Renal cortical epithelial cell (primary cell): ENCODE results near the gene TRIP13. TPM values are rescaled to one million over a fixed set of nuclear protein-coding genes. Genes with fewer than 3 reads are reported as not detected.

Source experiments
- DNase-seq: peaks from one replicate; pipeline ENCODE4 v3.0.0-alpha.2; 2011; ENCODE audit warnings: low read depth
- total RNA-seq: library from RNA; depleted of rRNA; stranded (reverse); fragments of >200 nt; gene quantifications from 2 replicates; pipeline ENCODE4 v1.2.3, GENCODE V29; 2014

TRIP13 gene
- total RNA-seq, 1 donor from 2014 or later = 4.3 TPM

DNA sequence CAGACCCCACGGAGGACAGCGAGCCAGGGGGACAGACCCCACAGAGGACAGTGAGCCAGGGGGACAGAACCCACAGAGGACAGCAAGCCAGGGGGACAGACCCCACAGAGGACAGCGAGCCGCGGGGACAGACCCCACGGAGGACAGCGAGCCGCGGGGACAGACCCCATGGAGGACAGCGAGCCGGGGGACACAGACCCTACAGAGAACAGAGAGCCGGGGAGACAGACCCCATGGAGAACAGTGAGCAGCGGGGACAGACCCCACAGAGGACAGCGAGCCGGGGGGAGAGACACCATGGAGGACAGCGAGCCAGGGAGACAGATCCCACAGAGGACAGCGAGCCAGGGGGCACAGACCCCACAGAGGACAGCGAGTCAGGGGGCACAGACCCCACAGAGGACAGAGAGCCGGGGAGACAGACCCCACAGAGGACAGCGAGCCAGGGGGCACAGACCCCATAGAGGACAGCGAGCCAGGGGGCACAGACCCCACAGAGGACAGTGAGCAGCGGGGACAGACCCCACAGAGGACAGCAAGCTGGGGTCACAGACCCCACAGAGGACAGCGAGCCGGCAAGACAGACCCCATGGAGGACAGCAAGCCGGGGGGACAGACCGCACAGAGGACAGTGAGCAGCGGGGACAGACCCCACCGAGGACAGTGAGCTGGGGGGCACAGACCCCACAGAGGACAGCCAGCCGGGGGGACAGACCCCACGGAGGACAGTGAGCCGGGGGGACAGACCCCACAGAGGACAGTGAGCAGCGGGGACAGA lies 37.5 kb upstream of the TRIP13 start:
- DNase-seq = no peak

- no peak for DNase-seq
These were observed 36.7 kb upstream of the TRIP13 start for GRCh38 chr5:855771-856530.

- DNase-seq = no peak
These were observed 35.9 kb upstream of the TRIP13 start for GRCh38 chr5:856531-857425.

DNA sequence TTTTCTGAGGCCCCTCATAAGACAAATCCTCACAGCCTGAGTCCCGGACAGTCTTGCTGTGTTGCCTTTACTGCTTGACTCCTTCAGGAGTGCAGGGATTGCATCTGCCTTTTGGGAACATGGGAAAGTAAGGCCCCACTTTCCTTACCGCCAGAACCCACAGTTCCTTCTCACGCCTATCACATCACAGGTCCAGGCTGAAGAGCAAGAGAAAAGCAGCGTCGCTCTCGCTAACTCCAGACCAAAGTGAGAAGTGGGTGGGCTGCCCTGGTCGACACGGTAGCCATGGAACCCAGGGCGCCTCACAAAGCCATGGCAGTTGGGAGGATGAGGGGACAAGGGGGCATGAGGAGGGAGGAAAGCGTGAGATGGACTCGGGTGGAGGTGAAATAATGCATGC lies 34.0 kb upstream of the TRIP13 start:
- no peak for DNase-seq

DNA sequence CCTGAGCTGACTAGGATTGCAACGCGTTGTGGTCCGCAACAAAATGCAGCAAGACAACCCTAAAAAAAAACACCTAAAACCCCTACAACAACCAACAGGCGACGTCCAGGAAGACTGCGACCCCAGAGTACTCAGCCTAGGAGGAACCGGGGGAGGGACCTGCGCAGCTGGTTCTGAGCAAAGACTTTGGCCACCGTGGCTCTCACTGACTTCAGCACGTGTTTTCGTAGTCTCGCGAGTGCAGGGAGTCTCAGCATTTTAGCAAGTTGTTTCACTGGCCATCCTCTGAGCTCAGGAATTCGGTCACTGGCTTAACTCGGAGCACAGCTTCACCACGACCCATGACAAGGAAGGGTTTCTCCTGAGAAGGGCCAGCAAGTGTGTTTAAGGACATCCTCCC lies 33.3 kb upstream of the TRIP13 start:
- no peak for DNase-seq

DNA sequence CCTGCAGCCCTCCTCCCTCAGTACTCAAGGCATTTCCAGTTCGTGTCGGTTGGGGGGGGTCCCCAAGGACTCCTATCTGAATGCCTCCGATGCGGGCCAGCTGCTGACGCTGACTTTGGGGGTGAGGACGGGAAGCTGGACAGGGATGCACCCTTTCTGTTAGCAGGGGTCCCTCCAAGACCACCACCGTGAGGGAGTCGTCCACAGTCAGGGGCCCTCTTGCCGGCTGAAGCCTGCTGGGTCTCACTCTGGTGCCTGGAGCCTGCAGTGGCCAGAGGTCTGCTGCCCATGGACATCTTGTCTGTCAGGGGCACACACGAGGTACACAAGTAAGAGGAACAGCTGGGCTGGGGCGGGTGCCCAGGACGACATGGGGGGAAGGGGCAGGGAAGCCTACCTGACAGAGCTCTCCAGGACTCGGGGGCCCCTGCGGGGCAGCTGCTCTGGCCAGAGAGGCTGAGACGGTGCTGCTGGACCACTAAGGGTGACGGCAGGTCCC lies 32.8 kb upstream of the TRIP13 start:
- no peak for DNase-seq

DNA sequence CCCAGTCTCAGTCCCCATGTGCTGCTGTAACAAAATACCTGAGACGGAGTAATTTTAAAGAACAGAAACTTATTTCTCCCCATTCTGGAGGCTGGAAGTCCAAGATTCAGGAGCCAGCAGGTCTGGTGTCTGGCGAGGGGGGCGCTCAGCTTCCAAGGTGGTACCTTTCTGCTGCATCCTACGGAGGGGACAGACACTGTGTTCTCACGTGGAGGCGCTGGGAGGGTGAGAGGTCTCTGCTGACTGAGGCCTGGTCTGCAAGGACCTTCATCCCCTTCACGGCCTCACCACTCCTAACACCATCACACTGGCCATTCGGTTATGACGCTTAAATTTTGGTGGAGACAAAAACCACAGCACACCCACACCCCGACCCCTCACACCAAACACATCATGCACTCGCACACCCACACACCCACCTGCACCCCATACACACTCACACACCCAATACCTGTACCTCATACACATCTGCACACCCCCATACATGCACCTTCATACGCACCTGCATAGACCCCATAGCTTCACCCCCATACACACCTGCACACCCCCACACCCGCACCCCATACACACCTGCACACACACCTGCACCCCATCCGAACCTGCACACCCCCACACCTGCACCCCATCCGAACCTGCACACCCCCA lies 32.1 kb upstream of the TRIP13 start:
- DNase-seq = no peak

DNA sequence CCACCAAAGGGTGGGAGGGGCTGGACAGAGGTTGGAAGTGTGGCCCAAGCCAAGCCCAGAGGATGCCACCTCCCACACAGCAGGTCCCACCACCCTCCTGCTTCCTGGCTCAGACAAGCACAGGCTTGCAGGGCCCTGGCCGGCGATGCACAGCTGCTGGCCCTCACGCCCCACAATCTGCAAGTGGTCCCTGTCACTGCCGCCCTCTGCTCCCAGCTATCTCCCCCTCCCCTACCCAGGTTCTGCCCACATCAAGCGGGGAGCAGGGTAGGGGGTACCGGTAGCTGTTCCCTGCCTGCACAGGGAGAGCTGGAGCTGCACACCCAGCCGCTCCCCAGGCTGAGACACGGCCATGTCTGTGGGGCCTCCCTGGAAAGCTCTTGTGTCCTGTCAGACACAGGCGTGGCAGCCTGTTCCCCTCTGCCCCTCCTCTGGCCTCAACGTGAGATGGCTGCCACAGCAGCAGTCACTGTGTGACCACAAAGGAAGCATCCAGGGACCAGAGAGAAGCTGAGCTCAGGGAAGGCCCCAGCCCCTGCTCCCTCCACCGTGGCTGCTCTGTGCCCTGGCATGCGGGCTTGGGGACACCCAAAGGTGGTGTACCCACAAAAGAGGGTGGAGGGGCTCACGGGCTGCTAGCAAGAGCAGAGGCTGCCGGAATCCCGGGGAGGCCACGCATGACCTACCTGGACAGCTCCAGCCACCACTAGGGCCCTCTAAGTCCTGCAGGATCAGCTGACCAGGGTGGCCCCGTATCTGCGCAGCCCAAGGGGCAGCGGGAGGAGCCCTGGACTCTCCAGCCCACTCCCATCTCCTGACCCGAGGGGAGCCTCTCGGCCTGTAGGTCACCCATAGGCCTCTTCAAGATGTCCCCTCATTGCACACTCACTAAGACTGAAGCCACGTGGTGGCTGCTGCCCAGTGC lies 31.0 kb upstream of the TRIP13 start:
- no peak for DNase-seq

DNA sequence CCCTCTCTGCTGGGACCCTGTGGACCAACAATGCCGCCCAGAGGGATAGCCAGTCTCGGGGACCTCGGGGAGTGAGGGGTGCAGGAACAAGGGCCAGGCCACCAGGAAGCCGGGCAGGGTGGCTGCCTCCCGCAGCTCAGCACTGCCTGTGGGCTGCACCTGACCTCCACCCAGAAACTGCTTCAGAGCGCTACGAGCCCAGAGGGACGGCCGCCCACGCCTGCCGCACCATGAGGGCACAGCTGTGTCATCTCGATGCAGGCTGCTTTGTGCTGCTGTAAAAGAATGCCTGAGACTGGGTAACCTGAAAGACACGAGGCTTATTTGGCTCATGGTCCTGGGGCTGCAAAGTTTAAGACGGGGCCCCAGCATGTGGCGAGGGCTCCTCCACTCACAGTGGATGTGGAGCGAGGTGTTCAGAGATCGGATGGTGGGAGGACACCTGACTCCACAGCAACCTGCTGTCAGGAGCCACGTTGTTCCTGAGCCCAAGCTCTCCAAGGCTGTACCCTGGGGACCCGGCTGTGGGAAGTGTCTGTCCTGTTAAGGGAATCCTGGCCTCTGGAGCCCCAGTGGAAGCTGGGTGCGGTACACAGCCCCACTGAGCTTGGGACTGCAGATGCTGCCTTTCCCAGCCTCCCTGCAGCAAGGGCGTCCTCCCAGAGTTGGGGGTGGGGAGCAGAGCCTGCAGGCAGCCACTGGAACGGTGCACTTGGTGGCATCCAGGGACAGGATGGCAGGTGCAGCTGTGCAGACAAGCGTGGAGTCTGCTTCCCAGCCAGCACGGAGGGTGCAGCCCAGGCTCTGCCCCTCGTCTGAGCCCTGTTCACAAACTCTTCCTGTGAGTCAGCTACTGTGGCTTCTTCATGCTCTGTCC lies 30.1 kb upstream of the TRIP13 start:
- DNase-seq = peak; percentile 8

- DNase-seq = no peak
These were observed 29.4 kb upstream of the TRIP13 start for GRCh38 chr5:863244-863805.

DNA sequence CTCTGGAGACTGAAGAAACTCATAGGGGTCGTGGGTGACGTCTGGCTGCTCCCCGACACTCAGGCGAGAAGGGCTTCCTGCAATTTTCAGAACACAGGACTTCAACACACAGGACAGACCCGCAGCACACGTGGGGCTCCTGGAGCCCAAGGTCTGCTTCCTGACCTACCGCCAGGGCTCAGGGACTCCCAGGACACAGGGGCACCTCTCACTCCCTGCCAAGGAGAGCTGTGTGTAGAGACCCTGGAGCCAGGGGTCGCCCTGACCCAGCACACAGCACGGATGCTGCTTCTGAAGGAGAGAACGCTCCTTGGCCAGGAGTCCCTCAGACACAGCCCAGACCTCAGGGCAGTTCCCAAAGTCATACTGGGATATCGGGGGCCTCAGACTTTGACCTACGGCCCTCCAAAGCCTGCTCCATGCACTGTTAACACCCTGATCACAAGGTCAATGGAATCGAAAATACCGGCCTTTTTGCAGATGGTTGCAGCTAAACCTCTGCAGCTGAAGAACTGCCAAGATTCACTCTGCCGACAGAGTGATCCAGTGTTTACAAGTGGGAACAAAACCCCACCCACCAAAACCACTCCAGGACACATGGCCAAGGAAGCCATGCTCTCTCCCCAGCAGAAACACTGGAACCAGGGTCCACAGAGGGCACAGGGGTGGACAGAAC lies 28.1 kb upstream of the TRIP13 start:
- DNase-seq = no peak

- DNase-seq = no peak
These were observed 27.5 kb upstream of the TRIP13 start for GRCh38 chr5:865168-865521.

GRCh38 chr5:865771-866170 lies 26.9 kb upstream of the TRIP13 start:
- DNase-seq = no peak

DNA sequence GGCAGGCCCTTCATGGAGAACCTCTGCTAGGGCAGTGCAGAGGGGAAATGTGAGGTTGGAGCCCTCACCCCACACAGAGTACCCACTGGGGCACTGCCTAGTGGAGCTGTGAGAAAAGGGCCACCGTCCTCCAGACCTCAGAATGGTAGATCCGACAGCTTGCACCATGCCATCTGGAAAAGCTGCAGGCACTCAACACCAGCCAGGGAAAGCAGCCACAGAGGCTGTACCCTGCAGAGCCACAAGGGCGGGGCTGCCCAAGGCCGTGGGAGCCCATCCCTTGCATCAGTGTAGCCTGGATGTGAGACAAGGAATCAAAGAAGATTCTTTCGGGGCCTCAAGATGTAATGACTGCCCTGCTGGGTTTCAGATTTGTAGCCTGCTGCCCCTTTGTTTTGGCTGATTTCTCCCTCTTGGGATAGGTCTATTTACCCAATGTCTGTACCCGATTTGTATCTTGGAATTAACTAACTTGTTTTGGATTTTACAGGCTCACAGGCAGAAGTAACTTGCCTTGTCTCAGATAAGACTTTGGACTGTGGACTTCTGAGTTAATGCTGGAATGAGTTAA lies 25.3 kb upstream of the TRIP13 start:
- DNase-seq = no peak

GRCh38 chr5:868428-869135 lies 24.1 kb upstream of the TRIP13 start:
- no peak for DNase-seq

- DNase-seq = no peak
These were observed 21.7 kb upstream of the TRIP13 start for GRCh38 chr5:870956-871355.

GRCh38 chr5:871596-872298 lies 20.9 kb upstream of the TRIP13 start:
- DNase-seq = no peak
